ENCODE results near the gene PSAP. TPM values are rescaled to one million over a fixed set of nuclear protein-coding genes. Genes with fewer than 3 reads are reported as not detected.

Gene PSAP
- polyA plus RNA-seq, 3 donors, result 3,391 to 8,673 (median 7,346) TPM

DNA sequence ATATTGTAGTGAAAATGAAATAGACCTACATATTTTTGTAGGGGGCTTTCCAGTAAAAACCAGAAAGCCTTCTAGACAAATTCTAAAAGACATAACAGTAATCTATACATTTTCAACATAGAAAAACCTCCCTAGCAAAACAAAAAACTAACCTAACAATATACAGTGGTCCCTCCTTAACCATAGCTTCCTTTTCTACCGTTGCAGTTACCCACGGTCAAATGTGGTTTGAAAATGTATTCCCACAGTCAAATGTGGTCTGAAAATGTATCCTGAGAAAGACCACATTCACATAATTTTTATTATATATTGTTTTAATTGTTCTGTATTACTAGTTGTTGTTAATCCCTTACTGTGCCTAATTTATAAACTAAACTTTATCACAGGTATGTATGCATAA is 6.4 kb downstream of the PSAP start:
- Mint-ChIP-seq H3K9me3 (peaks cover 0 to 3% (median 0%) of the 10 kb centered on the region in 7 donors), H3K4me1 (peaks cover 88% of the 10 kb centered on the region), H3K27me3 (ENCODE audit: low read depth in 3 of 3) (no peaks in the 10 kb centered on the region), H3K27ac (peak overlapping the region in 6 of 7 donors; percentile 11 to 100 (median 84)), H3K4me3 (peak overlapping the region; percentile 67 to 99), H3K36me3 (peaks cover 76 to 80% of the 10 kb centered on the region in 2 donors)
- peaks cover 100% of the 10 kb centered on the region for H3K79me2 ChIP-seq (ENCODE audit: insufficient read depth, low read length)
- H2AFZ ChIP-seq (ENCODE audit: insufficient read depth, low read depth, low read length, poor library complexity, severe bottlenecking), result no peak overlapping the region
- peaks cover 26 to 49% of the 10 kb centered on the region in 2 donors for H3K36me3 ChIP-seq (replicated peaks in 1 of 2; ENCODE audit: control insufficient read depth in 1 of 2, insufficient read depth in 2 of 2, low read length in 2 of 2)
- peak overlapping the region in 1 of 2 donors; percentile 97 for H3K27ac ChIP-seq (ENCODE audit: low read depth in 1 of 2, low read length in 2 of 2)
- no CpG with 5 or more reads among the region's 2 CpGs for WGBS (ENCODE audit: insufficient coverage)
- H3K4me3 ChIP-seq (replicated peaks in 1 of 3; ENCODE audit: low read depth in 2 of 3, low read length in 3 of 3), result peak overlapping the region in 1 of 3 experiments; percentile 99
- peaks cover 96 to 100% of the 10 kb centered on the region in 2 donors for H3K4me1 ChIP-seq (ENCODE audit: control insufficient read depth in 1 of 2, insufficient read depth in 2 of 2, low read length in 2 of 2)
- H3K27me3 ChIP-seq (ENCODE audit: control insufficient read depth in 2 of 2, insufficient read depth in 2 of 2, low read length in 2 of 2), result no peaks in the 10 kb centered on the region
- no peak overlapping the region for H3K9ac ChIP-seq (ENCODE audit: insufficient read depth, low read length, poor library complexity, severe bottlenecking)
- H3K9me3 ChIP-seq (replicated peaks in 1 of 2; ENCODE audit: control insufficient read depth in 1 of 2, insufficient read depth in 1 of 2, low read length in 2 of 2), result no peaks in the 10 kb centered on the region
- H3K4me2 ChIP-seq (replicated peaks; ENCODE audit: extremely low read depth, low read length, poor library complexity, severe bottlenecking), result peak overlapping the region; percentile 95
- intact Hi-C loops (cut with micrococcal nuclease), result no loop called here
- TF ChIP-seq, protein P1, sequence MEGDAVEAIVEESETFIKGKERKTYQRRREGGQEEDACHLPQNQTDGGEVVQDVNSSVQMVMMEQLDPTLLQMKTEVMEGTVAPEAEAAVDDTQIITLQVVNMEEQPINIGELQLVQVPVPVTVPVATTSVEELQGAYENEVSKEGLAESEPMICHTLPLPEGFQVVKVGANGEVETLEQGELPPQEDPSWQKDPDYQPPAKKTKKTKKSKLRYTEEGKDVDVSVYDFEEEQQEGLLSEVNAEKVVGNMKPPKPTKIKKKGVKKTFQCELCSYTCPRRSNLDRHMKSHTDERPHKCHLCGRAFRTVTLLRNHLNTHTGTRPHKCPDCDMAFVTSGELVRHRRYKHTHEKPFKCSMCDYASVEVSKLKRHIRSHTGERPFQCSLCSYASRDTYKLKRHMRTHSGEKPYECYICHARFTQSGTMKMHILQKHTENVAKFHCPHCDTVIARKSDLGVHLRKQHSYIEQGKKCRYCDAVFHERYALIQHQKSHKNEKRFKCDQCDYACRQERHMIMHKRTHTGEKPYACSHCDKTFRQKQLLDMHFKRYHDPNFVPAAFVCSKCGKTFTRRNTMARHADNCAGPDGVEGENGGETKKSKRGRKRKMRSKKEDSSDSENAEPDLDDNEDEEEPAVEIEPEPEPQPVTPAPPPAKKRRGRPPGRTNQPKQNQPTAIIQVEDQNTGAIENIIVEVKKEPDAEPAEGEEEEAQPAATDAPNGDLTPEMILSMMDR (IDR thresholded peaks at IDR 0.05), result no peak
- no peak for DNase-seq
- peaks cover 100% of the 10 kb centered on the region for H4K20me1 ChIP-seq (ENCODE audit: insufficient read depth, low read length)

DNA sequence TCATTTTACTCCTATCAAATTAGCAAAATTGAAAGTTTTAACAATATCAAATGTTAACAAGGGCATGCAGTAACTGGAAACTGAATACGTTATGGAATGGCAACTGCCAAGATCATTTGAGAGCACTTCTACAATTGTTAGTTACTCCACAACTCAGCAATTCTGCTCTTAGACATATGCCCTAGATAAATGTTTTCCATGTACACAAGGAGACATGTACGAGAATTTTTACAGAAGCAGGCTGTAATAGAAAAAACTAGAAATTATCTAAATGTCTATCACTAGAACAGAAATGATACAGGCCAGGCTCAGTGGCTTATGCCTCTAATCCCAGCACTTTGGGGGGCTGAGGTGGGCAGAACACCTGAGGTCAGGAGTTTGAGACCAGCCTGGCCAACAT is 7.0 kb downstream of the PSAP start:
- Histone ChIP-seq H3K9me3 (replicated peaks in 1 of 2; ENCODE audit: control insufficient read depth in 1 of 2, insufficient read depth in 1 of 2, low read length in 2 of 2) (no peaks in the 10 kb centered on the region), H3K4me1 (ENCODE audit: control insufficient read depth in 1 of 2, insufficient read depth in 2 of 2, low read length in 2 of 2) (peaks cover 100% of the 10 kb centered on the region in 2 donors), H3K27ac (ENCODE audit: low read depth in 1 of 2, low read length in 2 of 2) (peak overlapping the region; percentile 19 to 63), H3K9ac (ENCODE audit: insufficient read depth, low read length, poor library complexity, severe bottlenecking) (no peak overlapping the region), H3K27me3 (ENCODE audit: control insufficient read depth in 2 of 2, insufficient read depth in 2 of 2, low read length in 2 of 2) (no peaks in the 10 kb centered on the region), H3K36me3 (replicated peaks in 1 of 2; ENCODE audit: control insufficient read depth in 1 of 2, insufficient read depth in 2 of 2, low read length in 2 of 2) (peaks cover 28 to 55% of the 10 kb centered on the region in 2 donors), H3K79me2 (ENCODE audit: insufficient read depth, low read length) (peaks cover 100% of the 10 kb centered on the region), H4K20me1 (ENCODE audit: insufficient read depth, low read length) (peaks cover 100% of the 10 kb centered on the region), H3K4me2 (replicated peaks; ENCODE audit: extremely low read depth, low read length, poor library complexity, severe bottlenecking) (peak overlapping the region; percentile 95), H2AFZ (ENCODE audit: insufficient read depth, low read depth, low read length, poor library complexity, severe bottlenecking) (no peak overlapping the region), H3K4me3 (replicated peaks in 1 of 3; ENCODE audit: low read depth in 2 of 3, low read length in 3 of 3) (peak overlapping the region in 1 of 3 experiments; percentile 99)
- Mint-ChIP-seq H3K9me3 (peaks cover 0 to 3% (median 0%) of the 10 kb centered on the region in 7 donors), H3K36me3 (peaks cover 75 to 77% of the 10 kb centered on the region in 2 donors), H3K4me3 (peak overlapping the region; percentile 42 to 55), H3K4me1 (peaks cover 94% of the 10 kb centered on the region), H3K27me3 (ENCODE audit: low read depth in 3 of 3) (no peaks in the 10 kb centered on the region), H3K27ac (peak overlapping the region; percentile 30 to 97 (median 82))
- TF ChIP-seq, protein P1 (IDR thresholded peaks at IDR 0.05), result no peak
- no CpG with 5 or more reads among the region's 2 CpGs for WGBS (ENCODE audit: insufficient coverage)
- intact Hi-C loops (cut with micrococcal nuclease), result no loop called here
- DNase-seq, result no peak
